Fibroblast of mammary gland (primary cell): ENCODE measurements around the gene EIPR1.

Source experiments
- DNase-seq: peaks from one replicate; pipeline ENCODE4 v3.0.0-alpha.2; 2010; ENCODE audit warnings: low read depth
- H3K4me3 ChIP-seq: 2 replicates; pipeline ENCODE4 v1.5.1; 2011; ENCODE audit warnings: low read depth, mild to moderate bottlenecking, low read length, moderate library complexity; ENCODE audit not compliant: control insufficient read depth
- TF ChIP-seq, protein P1 (sequence below): conservative IDR thresholded peaks from 2 replicates; pipeline ENCODE4 v1.5.1; 2011; ENCODE audit warnings: low read depth, low read length, inconsistent platforms; ENCODE audit not compliant: control insufficient read depth, insufficient read depth

The EIPR1 gene

DNA sequence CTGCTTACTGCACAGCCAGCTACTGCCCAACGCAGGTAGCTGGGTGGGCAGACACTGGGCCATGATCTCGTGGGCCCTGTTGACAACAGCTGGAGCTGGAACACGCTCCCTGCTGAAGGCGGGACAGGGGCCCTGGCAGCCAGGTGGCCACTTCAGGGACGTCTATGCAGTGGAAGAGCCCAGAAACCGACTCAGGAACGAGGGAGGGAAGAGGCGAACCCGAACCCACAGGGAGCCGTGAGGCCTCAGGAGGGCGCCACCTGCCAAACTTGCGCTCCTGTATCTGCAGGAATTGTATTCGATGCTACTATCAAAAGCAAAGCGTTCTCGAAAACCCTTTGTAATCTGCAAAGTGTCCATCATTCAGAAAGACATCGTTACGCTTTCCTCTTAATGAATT, 198.4 kb downstream of the EIPR1 start:
- TF ChIP-seq, protein P1, sequence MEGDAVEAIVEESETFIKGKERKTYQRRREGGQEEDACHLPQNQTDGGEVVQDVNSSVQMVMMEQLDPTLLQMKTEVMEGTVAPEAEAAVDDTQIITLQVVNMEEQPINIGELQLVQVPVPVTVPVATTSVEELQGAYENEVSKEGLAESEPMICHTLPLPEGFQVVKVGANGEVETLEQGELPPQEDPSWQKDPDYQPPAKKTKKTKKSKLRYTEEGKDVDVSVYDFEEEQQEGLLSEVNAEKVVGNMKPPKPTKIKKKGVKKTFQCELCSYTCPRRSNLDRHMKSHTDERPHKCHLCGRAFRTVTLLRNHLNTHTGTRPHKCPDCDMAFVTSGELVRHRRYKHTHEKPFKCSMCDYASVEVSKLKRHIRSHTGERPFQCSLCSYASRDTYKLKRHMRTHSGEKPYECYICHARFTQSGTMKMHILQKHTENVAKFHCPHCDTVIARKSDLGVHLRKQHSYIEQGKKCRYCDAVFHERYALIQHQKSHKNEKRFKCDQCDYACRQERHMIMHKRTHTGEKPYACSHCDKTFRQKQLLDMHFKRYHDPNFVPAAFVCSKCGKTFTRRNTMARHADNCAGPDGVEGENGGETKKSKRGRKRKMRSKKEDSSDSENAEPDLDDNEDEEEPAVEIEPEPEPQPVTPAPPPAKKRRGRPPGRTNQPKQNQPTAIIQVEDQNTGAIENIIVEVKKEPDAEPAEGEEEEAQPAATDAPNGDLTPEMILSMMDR = no peak
- no peak overlapping the region for H3K4me3 ChIP-seq
- no peak for DNase-seq

DNA sequence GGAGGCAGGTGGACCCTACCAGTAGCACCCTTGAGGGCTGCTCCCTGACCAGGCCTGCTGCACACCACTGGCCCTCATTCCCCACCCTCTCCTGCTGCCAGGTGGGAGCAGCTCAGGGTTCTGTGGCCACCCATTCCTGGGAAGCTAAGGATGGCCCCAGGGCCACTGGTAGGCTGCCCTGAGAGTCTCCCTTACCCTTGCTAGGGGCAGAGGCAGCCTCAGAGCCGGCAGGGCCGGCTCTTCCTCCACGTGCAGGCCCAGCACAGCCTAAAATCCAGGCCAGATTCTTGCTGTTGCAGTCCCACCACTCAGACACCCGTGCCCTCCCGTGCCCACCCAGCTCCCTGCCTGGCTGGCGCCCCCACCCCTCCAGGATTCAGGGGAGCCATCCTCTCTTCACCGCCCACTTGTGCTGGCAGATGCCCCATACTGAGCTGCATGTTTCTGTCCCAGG, 199.0 kb downstream of the EIPR1 start:
- TF ChIP-seq, protein P1 = no peak
- H3K4me3 ChIP-seq = no peak overlapping the region
- no peak for DNase-seq

DNA sequence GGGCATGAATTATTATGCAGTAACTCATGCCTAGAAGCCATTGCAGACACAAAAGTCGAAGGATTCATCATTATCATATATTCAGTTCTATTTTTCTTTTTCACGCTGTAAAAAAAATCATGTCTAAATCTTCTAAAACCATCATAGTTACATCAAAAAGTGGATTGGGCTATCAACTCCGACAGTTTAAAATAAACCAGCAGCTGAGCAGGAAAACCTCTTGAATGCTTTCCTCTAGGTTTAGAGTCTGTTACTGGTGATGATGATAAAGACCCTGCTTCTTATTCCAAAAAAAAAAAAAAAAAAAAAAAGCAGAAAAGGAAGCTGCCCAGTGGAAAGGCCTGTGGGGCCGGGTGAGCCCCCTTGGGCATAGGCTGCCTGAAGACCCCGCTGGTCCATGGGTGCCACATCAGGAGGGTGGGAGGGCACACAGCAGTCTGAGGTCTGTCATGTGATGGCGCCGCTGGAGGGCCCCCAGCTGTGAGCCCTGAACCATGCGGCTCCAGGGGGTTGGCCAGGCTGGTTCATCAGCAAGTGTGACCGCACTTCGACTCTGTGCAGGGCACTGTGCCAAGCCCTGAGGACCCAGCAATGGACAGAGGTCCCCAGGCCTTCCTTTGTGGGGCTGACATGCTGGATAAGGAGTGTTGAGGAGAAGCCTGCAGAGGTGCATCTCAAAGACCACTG, 199.6 kb downstream of the EIPR1 start:
- H3K4me3 ChIP-seq = no peak overlapping the region
- TF ChIP-seq, protein P1 = no peak
- no peak for DNase-seq

DNA sequence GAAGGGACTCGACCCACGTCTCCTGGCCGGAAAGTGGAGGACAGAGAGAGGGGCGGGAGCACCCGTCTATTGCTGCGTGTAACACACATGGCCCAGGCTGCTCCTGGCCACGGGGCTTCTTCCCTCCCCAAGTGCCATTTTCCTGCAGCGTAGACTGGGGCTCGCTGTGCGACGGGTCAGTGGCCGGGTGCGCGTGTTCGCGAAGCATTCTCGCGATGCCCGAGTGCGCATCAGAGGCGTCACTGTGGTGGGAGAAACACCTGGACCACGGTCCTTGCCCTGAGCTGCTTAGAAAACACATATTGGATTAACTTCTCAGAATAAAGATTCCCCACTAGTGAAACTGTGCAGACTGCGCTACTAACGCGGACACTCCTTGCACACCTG, 200.8 kb downstream of the EIPR1 start:
- TF ChIP-seq, protein P1 = no peak
- H3K4me3 ChIP-seq = no peak overlapping the region
- DNase-seq = no peak

DNA sequence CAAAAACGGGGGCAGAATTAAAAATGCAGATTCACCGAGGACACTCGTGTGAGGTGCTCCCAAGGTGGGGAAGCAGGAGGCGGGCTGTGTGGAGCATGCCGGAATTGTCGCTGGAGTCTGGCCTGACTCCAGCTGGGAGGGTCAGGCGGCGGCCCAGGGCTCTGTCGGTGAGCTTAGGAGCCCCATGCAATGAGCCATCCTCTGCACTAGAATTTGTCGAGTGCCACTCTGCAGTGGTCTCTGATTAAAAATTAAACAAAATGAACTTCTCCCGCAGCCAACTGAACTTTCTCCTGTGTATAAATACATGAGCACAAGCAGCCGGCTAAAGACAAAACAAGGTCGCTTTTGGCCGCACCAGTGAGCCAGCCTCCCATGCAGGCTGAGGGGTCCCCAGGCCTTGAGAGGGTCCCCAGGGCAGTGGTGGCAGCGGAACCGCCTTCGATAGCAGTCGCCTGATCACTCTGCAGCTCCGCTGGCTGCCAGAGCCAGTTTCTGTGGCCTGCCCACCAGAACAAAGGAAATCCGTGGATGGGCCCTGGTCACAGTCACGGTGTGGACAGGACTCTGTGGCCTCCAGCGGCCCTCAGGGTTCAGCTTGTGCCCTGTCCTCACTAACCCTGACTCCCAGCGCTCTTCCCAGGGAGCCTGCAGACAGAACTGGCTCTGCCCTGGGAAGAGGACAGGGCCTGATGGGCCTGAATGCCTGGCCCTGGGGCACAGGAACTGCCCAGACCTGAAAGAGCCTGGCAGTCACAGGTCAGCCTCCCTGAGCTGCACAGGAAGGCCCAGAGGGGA, 201.3 kb downstream of the EIPR1 start:
- DNase-seq = no peak
- H3K4me3 ChIP-seq = no peak overlapping the region
- TF ChIP-seq, protein P1 = no peak

DNA sequence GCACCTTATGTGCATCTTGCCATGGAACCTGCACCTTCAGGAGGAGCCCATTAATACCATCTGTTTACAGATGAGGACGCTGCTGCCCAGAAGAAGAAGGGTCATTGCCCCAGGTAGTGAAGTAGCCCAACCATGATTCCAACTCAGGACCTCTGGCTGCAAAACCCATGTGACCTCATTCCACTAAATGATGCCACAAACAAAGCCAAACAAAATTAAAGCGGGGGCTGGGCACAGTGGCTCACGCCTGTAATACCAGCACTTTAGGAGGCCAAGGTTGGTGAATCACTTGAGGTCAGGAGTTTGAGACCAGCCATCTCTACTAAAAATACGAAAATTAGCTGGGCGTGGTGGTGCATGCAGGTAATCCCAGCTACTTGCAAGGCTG, 202.1 kb downstream of the EIPR1 start:
- TF ChIP-seq, protein P1 = no peak
- H3K4me3 ChIP-seq = no peak overlapping the region
- DNase-seq = no peak
